ENCODE results near the gene RBP3.

DNA sequence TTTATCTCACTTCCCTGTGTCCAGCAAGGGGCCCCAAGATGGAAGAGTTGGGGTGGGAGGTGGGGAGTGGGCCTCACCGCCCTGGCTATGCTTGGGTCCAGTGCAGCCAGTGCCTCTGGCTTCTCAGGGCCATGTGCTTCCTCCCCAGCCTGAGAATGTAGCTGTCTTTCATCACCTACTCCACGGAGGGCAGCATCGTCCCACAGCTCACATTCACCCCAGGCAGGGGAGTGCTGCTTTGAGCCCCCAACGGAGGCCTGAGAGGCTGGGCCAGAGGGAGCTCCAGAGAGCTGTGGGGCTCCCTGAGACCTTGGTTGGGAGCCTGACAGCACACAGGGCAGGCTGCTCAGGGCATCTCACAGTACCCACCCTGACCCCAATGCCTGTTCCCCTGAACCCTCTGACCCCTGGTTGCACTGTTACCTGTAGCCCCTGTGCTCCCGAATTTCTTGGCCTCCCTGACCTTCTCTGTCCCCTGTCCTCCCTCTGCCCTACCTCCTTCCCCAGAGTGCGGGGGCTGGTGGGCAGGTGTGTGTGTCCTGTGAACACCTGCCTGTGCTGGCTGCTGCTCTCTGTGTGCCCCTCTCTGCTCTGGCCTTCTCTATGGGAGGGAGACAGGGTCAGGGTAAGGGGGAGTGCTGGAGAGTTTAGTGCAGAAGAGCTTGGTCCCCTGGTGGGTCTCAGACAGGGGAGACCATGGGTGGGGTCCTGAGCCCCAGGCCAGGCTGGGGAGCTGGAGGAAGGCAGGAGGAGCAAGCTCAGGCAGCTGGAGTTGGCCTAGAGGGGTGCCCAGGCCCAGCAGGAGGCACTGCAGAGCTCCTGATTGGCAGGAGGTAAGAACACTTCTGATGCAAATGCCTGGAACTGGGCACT lies 55.5 kb downstream of the RBP3 start:
- TF ChIP-seq CTCF (IDR thresholded peaks at IDR 0.05) (no peak), EZH2 (IDR thresholded peaks at IDR 0.05) (no peak), EZH2phosphoT487 (IDR thresholded peaks at IDR 0.05) (no peak)
